Activated CD8-positive, alpha-beta memory T cell treated with anti-CD3 and anti-CD28 coated beads, Interleukin-2, amount 10 ng/mL, durations not matched to agents 7 days and 5 days (primary cell): ENCODE measurements around the gene HTT-AS. TPM values are rescaled to one million over a fixed set of nuclear protein-coding genes. Genes with fewer than 3 reads are reported as not detected.
"Not testable (repeated sequence)": the region's sequence is repeated elsewhere in the genome, so short reads cannot be mapped to it uniquely, and the experiment has no call there.

Experiments
- ATAC-seq: fragments of 150-1000 bp; cut with Tn5 transposase; one replicate; pipeline ENCODE4 v1.10.0; 2021; ENCODE audit warnings: moderate library complexity
- CTCF ChIA-PET: fragments of 350-600 bp; sonication (Branson Sonifier 250); formaldehyde crosslinking; loops from one replicate; lab custom pipeline; 2021; ENCODE audit warnings: antibody characterized with exemption; lab: Charles Lee
- DNase-seq: peaks from one replicate; pipeline ENCODE4 v3.0.0-alpha.2; 2020
- H3K27ac Mint-ChIP-seq: one replicate; pipeline ENCODE4 v1.8.0; 2021; ENCODE audit warnings: mild to moderate bottlenecking, mixed read lengths
- H3K27me3 Mint-ChIP-seq: one replicate; pipeline ENCODE4 v1.8.0; 2021; ENCODE audit warnings: mixed read lengths
- H3K36me3 Mint-ChIP-seq: one replicate; pipeline ENCODE4 v1.8.0; 2021; ENCODE audit warnings: mild to moderate bottlenecking, mixed read lengths
- H3K4me1 Mint-ChIP-seq: one replicate; pipeline ENCODE4 v1.8.0; 2021; ENCODE audit warnings: mixed read lengths
- H3K4me3 Mint-ChIP-seq: one replicate; pipeline ENCODE4 v1.8.0; 2021; ENCODE audit warnings: mild to moderate bottlenecking, moderate library complexity, mixed read lengths
- H3K9me3 Mint-ChIP-seq: one replicate; pipeline ENCODE4 v1.8.0; 2022; ENCODE audit warnings: low read depth, mixed read lengths
- total RNA-seq, 2 experiments: library from RNA; stranded (reverse); gene quantifications; one replicate each; pipeline ENCODE4 v1.2.3, GENCODE V29; 2021

Gene HTT-AS
- total RNA-seq, 2 experiments from 2014 or later = not detected

DNA sequence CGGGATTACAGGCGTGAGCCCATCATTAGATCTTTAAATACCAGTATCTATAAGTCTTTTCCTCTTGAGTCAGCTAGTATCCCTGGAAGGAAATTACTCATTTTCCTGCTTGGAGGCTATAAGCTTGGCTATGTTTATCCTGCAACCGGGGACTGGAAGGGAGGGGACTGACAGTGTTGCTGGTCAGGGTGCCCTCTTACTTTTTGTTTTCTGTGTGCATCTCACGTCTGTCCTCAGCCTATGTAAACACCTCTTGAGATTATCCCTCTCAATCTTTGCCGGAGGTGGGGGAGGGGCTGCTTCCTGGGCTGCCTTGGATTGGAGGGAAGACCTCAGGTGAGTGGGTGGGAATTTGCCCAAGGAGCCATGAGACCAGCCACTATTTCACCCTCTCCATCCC, 37.1 kb upstream of the HTT-AS start:
- CTCF ChIA-PET = interaction anchor here (1.0 to 1.8 kb wide), 3 partner anchors 8 to 80 kb away, joined by 4 read pairs; no protein-coding TSS in a partner anchor
- H3K4me1 Mint-ChIP-seq = peaks cover 3% of the 10 kb centered on the region
- H3K27ac Mint-ChIP-seq = no peak overlapping the region
- no peak for ATAC-seq
- no peak for DNase-seq
- H3K36me3 Mint-ChIP-seq = peaks cover 42% of the 10 kb centered on the region
- no peaks in the 10 kb centered on the region for H3K27me3 Mint-ChIP-seq
- no peaks in the 10 kb centered on the region for H3K9me3 Mint-ChIP-seq
- H3K4me3 Mint-ChIP-seq = no peak overlapping the region

- no peak overlapping the region for H3K4me3 Mint-ChIP-seq
- H3K4me1 Mint-ChIP-seq = peaks cover 6% of the 10 kb centered on the region
- ATAC-seq (no peak), DNase-seq (no peak)
- no peaks in the 10 kb centered on the region for H3K9me3 Mint-ChIP-seq
- H3K27me3 Mint-ChIP-seq = no peaks in the 10 kb centered on the region
- peaks cover 34% of the 10 kb centered on the region for H3K36me3 Mint-ChIP-seq
- CTCF ChIA-PET = interaction anchor here (0.6 to 3.2 kb wide), 10 partner anchors 10 to 773 kb away, joined by 3 to 17 read pairs (median 7); partner anchors contain the start of gene RGS12
- no peak overlapping the region for H3K27ac Mint-ChIP-seq
Observed at GRCh38 chr4:3108211-3108610, 33.9 kb upstream of the HTT-AS start.

DNA sequence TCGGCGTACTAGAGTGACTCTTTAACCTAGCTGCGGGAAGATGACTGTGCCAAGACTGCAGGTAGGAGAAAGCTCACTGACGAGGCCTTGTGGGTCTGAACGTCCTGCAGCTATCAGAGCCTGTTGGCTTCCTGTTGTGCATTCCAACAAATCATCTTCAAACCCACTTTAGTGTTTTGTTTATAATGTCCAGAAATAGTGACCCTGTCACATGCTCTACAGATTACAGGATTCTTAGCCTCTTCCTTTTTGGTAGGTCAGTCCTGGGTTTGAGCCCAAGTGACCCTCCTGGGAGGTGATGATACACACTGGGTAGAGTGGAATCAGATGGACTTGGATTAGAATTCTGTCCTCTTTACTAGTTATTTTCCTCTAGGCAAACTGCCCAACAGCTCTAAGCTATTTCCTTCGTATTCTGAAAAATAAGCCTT, 33.4 kb upstream of the HTT-AS start:
- Mint-ChIP-seq H3K9me3 (no peaks in the 10 kb centered on the region), H3K27me3 (no peaks in the 10 kb centered on the region), H3K27ac (no peak overlapping the region), H3K4me3 (no peak overlapping the region), H3K4me1 (peaks cover 6% of the 10 kb centered on the region), H3K36me3 (peaks cover 35% of the 10 kb centered on the region)
- CTCF ChIA-PET = interaction anchor here (0.6 to 3.2 kb wide), 17 partner anchors 10 to 773 kb away, joined by 3 to 17 read pairs (median 5); partner anchors contain the start of gene RGS12
- no peak for DNase-seq
- ATAC-seq = no peak

DNA sequence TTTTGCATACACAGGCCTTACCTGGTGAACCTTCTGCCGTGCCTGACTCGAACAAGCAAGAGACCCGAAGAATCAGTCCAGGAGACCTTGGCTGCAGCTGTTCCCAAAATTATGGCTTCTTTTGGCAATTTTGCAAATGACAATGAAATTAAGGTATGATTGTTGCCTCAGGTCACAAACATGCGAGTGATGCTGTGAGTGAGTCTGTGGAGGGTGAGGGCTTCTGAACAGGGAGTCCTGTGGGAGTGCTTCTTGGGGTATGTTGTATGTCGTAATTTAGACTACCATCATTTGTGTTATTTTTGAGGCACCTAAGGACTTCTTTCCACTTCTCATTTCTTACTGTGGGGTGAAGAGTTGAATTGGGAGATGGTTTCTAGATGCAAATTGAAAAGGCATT, 32.9 kb upstream of the HTT-AS start:
- no peaks in the 10 kb centered on the region for H3K9me3 Mint-ChIP-seq
- H3K4me3 Mint-ChIP-seq = no peak overlapping the region
- peaks cover 33% of the 10 kb centered on the region for H3K36me3 Mint-ChIP-seq
- H3K27me3 Mint-ChIP-seq = no peaks in the 10 kb centered on the region
- ATAC-seq (no peak), DNase-seq (no peak)
- H3K4me1 Mint-ChIP-seq = peaks cover 6% of the 10 kb centered on the region
- CTCF ChIA-PET = interaction anchor here (0.6 to 3.2 kb wide), 34 partner anchors 8 to 774 kb away, joined by 3 to 17 read pairs (median 4); partner anchors contain the start of gene RGS12
- H3K27ac Mint-ChIP-seq = no peak overlapping the region

- Mint-ChIP-seq H3K9me3 (no peaks in the 10 kb centered on the region), H3K4me3 (no peak overlapping the region), H3K4me1 (peaks cover 6% of the 10 kb centered on the region), H3K27me3 (no peaks in the 10 kb centered on the region), H3K36me3 (peaks cover 31% of the 10 kb centered on the region), H3K27ac (peak overlapping the region; percentile 33)
- ATAC-seq (peak; percentile 100), DNase-seq (peak; percentile 89)
- CTCF ChIA-PET = interaction anchor here (0.6 to 3.2 kb wide), 35 partner anchors 9 to 774 kb away, joined by 3 to 17 read pairs (median 4); partner anchors contain the start of gene RGS12
Observed at GRCh38 chr4:3106339-3107186, 32.2 kb upstream of the HTT-AS start.

DNA sequence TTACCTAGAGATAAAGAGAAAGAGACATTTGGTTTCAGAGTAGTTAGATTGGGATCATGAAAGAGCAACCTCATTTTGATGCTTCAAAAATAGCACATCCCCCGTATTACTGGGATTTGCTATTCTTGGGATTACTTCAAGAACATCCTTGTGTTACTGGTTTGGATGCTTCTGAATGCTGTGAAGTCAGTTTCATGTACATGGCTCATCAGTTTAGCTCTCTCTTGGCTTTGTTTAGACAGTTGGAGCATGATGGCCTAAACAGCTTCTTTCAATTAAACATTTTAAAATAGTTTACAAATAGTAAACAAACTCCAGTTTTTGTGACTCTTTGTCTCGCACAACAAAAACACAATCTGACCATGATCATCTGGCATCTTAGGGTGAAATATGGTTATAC, 24.0 kb upstream of the HTT-AS start:
- CTCF ChIA-PET = interaction anchor here (2.0 kb wide), 1 partner anchor 9 kb away, joined by 13 read pairs; no protein-coding TSS in a partner anchor
- Mint-ChIP-seq H3K36me3 (peaks cover 23% of the 10 kb centered on the region), H3K27me3 (no peaks in the 10 kb centered on the region)

GRCh38 chr4:3096202-3096601, 21.9 kb upstream of the HTT-AS start:
- CTCF ChIA-PET = interaction anchor here (1.6 kb wide), 1 partner anchor 11 kb away, joined by 5 read pairs; no protein-coding TSS in a partner anchor
- Mint-ChIP-seq H3K36me3 (peaks cover 25% of the 10 kb centered on the region), H3K4me3 (no peak overlapping the region), H3K27me3 (no peaks in the 10 kb centered on the region), H3K9me3 (no peaks in the 10 kb centered on the region), H3K27ac (no peak overlapping the region), H3K4me1 (peaks cover 5% of the 10 kb centered on the region)
- no peak for DNase-seq
- no peak for ATAC-seq

More for the DNA sequence above, 24.0 kb upstream of the HTT-AS start:
- H3K4me3 Mint-ChIP-seq = no peak overlapping the region
- H3K27ac Mint-ChIP-seq = no peak overlapping the region
- H3K4me1 Mint-ChIP-seq = no peaks in the 10 kb centered on the region
- H3K9me3 Mint-ChIP-seq = no peaks in the 10 kb centered on the region
- no peak for ATAC-seq
- no peak for DNase-seq

GRCh38 chr4:3094701-3095100, 20.4 kb upstream of the HTT-AS start:
- H3K9me3 Mint-ChIP-seq, H3K4me1 Mint-ChIP-seq, H3K4me3 Mint-ChIP-seq, ATAC-seq, CTCF ChIA-PET, DNase-seq, H3K27me3 Mint-ChIP-seq, H3K27ac Mint-ChIP-seq: not testable (repeated sequence)
- H3K36me3 Mint-ChIP-seq = peaks cover 26% of the 10 kb centered on the region

- Mint-ChIP-seq H3K4me3 (no peak overlapping the region), H3K4me1 (peaks cover 8% of the 10 kb centered on the region), H3K27me3 (no peaks in the 10 kb centered on the region), H3K36me3 (peaks cover 38% of the 10 kb centered on the region), H3K9me3 (no peaks in the 10 kb centered on the region), H3K27ac (peak overlapping the region; percentile 55)
- CTCF ChIA-PET = interaction anchor here (1.1 kb wide), 1 partner anchor 119 kb away, joined by 3 read pairs; no protein-coding TSS in a partner anchor
- no peak for DNase-seq
- peak; percentile 53 for ATAC-seq
Observed at GRCh38 chr4:3091464-3091863, 17.1 kb upstream of the HTT-AS start.

- no peaks in the 10 kb centered on the region for H3K27me3 Mint-ChIP-seq
Observed at GRCh38 chr4:3087115-3087797, 12.9 kb upstream of the HTT-AS start.

DNA sequence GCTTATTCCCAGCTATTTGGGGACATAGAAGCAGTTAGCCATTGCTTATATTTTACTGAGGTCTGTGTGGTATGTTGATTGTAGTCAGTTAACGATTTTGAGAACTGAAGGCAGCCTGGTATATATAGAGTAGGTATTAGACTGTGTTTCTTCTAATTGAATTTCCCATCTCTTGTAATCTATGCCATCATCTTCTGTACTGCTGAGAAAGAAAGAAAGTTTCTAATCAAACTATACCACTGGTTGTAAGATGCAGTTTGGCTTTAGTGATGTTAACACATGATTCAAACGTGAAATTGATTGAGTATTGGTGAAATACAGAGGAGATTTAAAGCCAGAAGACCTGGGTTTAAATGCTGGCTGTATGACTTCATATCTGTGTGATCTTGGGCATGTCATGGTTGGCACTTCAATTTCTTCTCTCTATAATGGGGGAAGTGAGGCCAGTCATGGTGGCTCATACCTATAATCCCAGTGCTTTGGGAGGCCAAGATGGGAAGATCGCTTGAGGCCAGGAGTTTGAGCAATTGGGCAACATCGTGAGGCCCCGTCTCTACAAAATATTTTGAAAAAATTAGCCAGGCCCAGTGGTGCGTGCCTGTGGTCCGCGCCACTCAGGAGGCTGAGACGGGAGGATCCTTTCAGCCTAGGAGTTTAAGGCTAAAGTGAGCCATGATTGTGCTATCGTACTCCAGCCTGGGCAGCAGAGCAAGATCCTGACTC, 11.8 kb upstream of the HTT-AS start:
- peak overlapping the region; percentile 71 for H3K27ac Mint-ChIP-seq
- no peaks in the 10 kb centered on the region for H3K27me3 Mint-ChIP-seq
- no peak for ATAC-seq
- no peaks in the 10 kb centered on the region for H3K9me3 Mint-ChIP-seq
- CTCF ChIA-PET = no interaction called here
- H3K4me1 Mint-ChIP-seq = peaks cover 38% of the 10 kb centered on the region
- H3K36me3 Mint-ChIP-seq = peaks cover 30% of the 10 kb centered on the region
- DNase-seq = no peak
- no peak overlapping the region for H3K4me3 Mint-ChIP-seq

More at GRCh38 chr4:3087115-3087797, 12.9 kb upstream of the HTT-AS start:
- Mint-ChIP-seq H3K4me3 (no peak overlapping the region), H3K36me3 (peaks cover 31% of the 10 kb centered on the region), H3K27ac (no peak overlapping the region), H3K9me3 (no peaks in the 10 kb centered on the region), H3K4me1 (peaks cover 39% of the 10 kb centered on the region)
- no peak for DNase-seq
- CTCF ChIA-PET = interaction anchor here (1.0 kb wide), 1 partner anchor 20 kb away, joined by 3 read pairs; no protein-coding TSS in a partner anchor
- no peak for ATAC-seq

- CTCF ChIA-PET = no interaction called here
- Mint-ChIP-seq H3K27ac (peak overlapping the region; percentile 3), H3K4me3 (no peak overlapping the region)
Observed at GRCh38 chr4:3083732-3084131, 9.4 kb upstream of the HTT-AS start.

More at GRCh38 chr4:3083732-3084131, 9.4 kb upstream of the HTT-AS start:
- no peak for DNase-seq
- Mint-ChIP-seq H3K4me1 (peaks cover 44% of the 10 kb centered on the region), H3K36me3 (peaks cover 32% of the 10 kb centered on the region), H3K27me3 (no peaks in the 10 kb centered on the region), H3K9me3 (no peaks in the 10 kb centered on the region)
- no peak for ATAC-seq
